ENCODE measurements around the gene HARBI1.

HARBI1 gene

GRCh38 chr11:46590740-46591605, 26.1 kb downstream of the HARBI1 start:
- no peak for TF ChIP-seq REST (IDR thresholded peaks at IDR 0.05; ENCODE audit: insufficient read depth in 1 of 2, low read depth in 2 of 2, low read length in 2 of 2)
- no peak for TF ChIP-seq SIN3A (IDR thresholded peaks at IDR 0.05; ENCODE audit: borderline replicate concordance, insufficient read depth, low read length)
- no peak for TF ChIP-seq FOXP2 (optimal IDR thresholded peaks at IDR 0.05; ENCODE audit: borderline replicate concordance, extremely low read depth, extremely low read length, insufficient read depth)

GRCh38 chr11:46588915-46589314, 28.1 kb downstream of the HARBI1 start:
- no peak for TF ChIP-seq TAF1 (IDR thresholded peaks at IDR 0.05; ENCODE audit: borderline replicate concordance, insufficient read depth, low read length)

GRCh38 chr11:46588131-46588530, 28.9 kb downstream of the HARBI1 start:
- no peak for TF ChIP-seq SIN3A (IDR thresholded peaks at IDR 0.05; ENCODE audit: borderline replicate concordance, insufficient read depth, low read length)
- no peak for TF ChIP-seq FOXP2 (optimal IDR thresholded peaks at IDR 0.05; ENCODE audit: borderline replicate concordance, extremely low read depth, extremely low read length, insufficient read depth)
- TF ChIP-seq REST (IDR thresholded peaks at IDR 0.05; ENCODE audit: insufficient read depth in 1 of 2, low read depth in 2 of 2, low read length in 2 of 2), result no peak
- no peak for TF ChIP-seq POLR2AphosphoS5 (IDR thresholded peaks at IDR 0.05; ENCODE audit: low read depth, low read length)

GRCh38 chr11:46582588-46582987, 34.4 kb downstream of the HARBI1 start:
- no peak for TF ChIP-seq TAF1 (IDR thresholded peaks at IDR 0.05; ENCODE audit: borderline replicate concordance, insufficient read depth, low read length)
- TF ChIP-seq SIN3A (IDR thresholded peaks at IDR 0.05; ENCODE audit: borderline replicate concordance, insufficient read depth, low read length), result no peak
- TF ChIP-seq REST (IDR thresholded peaks at IDR 0.05; ENCODE audit: insufficient read depth in 1 of 2, low read depth in 2 of 2, low read length in 2 of 2), result no peak
- TF ChIP-seq POLR2AphosphoS5 (IDR thresholded peaks at IDR 0.05; ENCODE audit: low read depth, low read length), result no peak
- no peak for TF ChIP-seq FOXP2 (optimal IDR thresholded peaks at IDR 0.05; ENCODE audit: borderline replicate concordance, extremely low read depth, extremely low read length, insufficient read depth)

GRCh38 chr11:46577058-46577457, 40.0 kb downstream of the HARBI1 start:
- TF ChIP-seq TAF1 (IDR thresholded peaks at IDR 0.05; ENCODE audit: borderline replicate concordance, insufficient read depth, low read length) (no peak), REST (IDR thresholded peaks at IDR 0.05; ENCODE audit: insufficient read depth in 1 of 2, low read depth in 2 of 2, low read length in 2 of 2) (no peak), SIN3A (IDR thresholded peaks at IDR 0.05; ENCODE audit: borderline replicate concordance, insufficient read depth, low read length) (no peak), POLR2AphosphoS5 (IDR thresholded peaks at IDR 0.05; ENCODE audit: low read depth, low read length) (no peak), FOXP2 (optimal IDR thresholded peaks at IDR 0.05; ENCODE audit: borderline replicate concordance, extremely low read depth, extremely low read length, insufficient read depth) (no peak)

All from PFSK-1 (cell line).